HepG2 (cell line): ENCODE results near the gene KIN. TPM values are rescaled to one million over a fixed set of nuclear protein-coding genes. Genes with fewer than 3 reads are reported as not detected.

Experiments
- BHLHE40 ChIP-seq: IDR thresholded peaks from 2 replicates; pipeline ENCODE4 v1.6.1; 2011; ENCODE audit warnings: low read length, improper control_type of control experiment
- CAMTA2 ChIP-seq: sonication (generic); formaldehyde crosslinking; IDR thresholded peaks from 2 replicates; pipeline ENCODE4 v1.4.0; 2020; ENCODE audit warnings: mild to moderate bottlenecking, missing genetic modification reagents, borderline replicate concordance
- FOXJ3 ChIP-seq: sonication (generic); formaldehyde crosslinking; IDR thresholded peaks from 2 replicates; pipeline ENCODE4 v1.4.0; 2020; ENCODE audit warnings: missing genetic modification reagents, mild to moderate bottlenecking, borderline replicate concordance
- GATAD1 ChIP-seq: IDR thresholded peaks from 2 replicates; pipeline ENCODE4 v1.6.1; 2016; ENCODE audit warnings: missing genetic modification reagents, missing compliant biosample characterization
- HBP1 ChIP-seq: IDR thresholded peaks from 2 replicates; pipeline ENCODE4 v1.6.1; 2016; ENCODE audit warnings: low read depth, control low read depth
- HNF1B ChIP-seq: sonication (generic); formaldehyde crosslinking; IDR thresholded peaks from 2 replicates; pipeline ENCODE4 v1.5.1; 2020; ENCODE audit warnings: mild to moderate bottlenecking, moderate library complexity, missing genetic modification reagents
- MIER2 ChIP-seq: IDR thresholded peaks from 2 replicates; pipeline ENCODE4 v1.6.1; 2016; ENCODE audit warnings: missing biosample characterization, missing genetic modification reagents
- NFIB ChIP-seq: sonication (generic); formaldehyde crosslinking; IDR thresholded peaks from 2 replicates; pipeline ENCODE4 v1.9.0; 2021; ENCODE audit warnings: missing genetic modification reagents, mild to moderate bottlenecking, borderline replicate concordance
- POGK ChIP-seq: sonication (generic); formaldehyde crosslinking; conservative IDR thresholded peaks from 2 replicates; pipeline ENCODE4 v1.8.0; 2022; ENCODE audit warnings: mild to moderate bottlenecking, moderate library complexity, missing genetic modification reagents
- SMARCE1 ChIP-seq: fragments of 450-650 bp; IDR thresholded peaks from 2 replicates; pipeline ENCODE4 v1.6.1; 2017; ENCODE audit warnings: borderline replicate concordance
- SMC3 ChIP-seq: IDR thresholded peaks from 2 replicates; pipeline ENCODE4 v1.6.1; 2011; ENCODE audit warnings: low read length, improper control_type of control experiment
- SNAI1 ChIP-seq: sonication (generic); formaldehyde crosslinking; IDR thresholded peaks from 2 replicates; pipeline ENCODE4 v1.5.0; 2020; ENCODE audit warnings: mild to moderate bottlenecking, missing genetic modification reagents, borderline replicate concordance
- SP1 ChIP-seq, 2 experiments: fragments of 450-650 bp in 1 of 2; sonication (generic) in 1 of 2; formaldehyde crosslinking in 1 of 2; IDR thresholded peaks; 2 replicates each; pipeline versions ENCODE4 v1.4.0 to v1.6.1; 2016 to 2020; ENCODE audit warnings: missing genetic modification reagents in 1 of 2
- STAG1 ChIP-seq: sonication (generic); formaldehyde crosslinking; IDR thresholded peaks from 2 replicates; pipeline ENCODE4 v1.4.0; 2020; ENCODE audit warnings: missing genetic modification reagents
- SUZ12 ChIP-seq: fragments of 150-350 bp; IDR thresholded peaks from 2 replicates; pipeline ENCODE4 v1.6.1; 2014; ENCODE audit warnings: low read depth, low read length
- THAP7 ChIP-seq: sonication (generic); formaldehyde crosslinking; IDR thresholded peaks from 2 replicates; pipeline ENCODE4 v1.8.1; 2023; ENCODE audit warnings: mild to moderate bottlenecking, missing genetic modification reagents
- ZBTB14 ChIP-seq: sonication (generic); formaldehyde crosslinking; IDR thresholded peaks from 2 replicates; pipeline ENCODE4 v1.4.0; 2020; ENCODE audit warnings: missing genetic modification reagents
- ZNF616 ChIP-seq: sonication (generic); formaldehyde crosslinking; IDR thresholded peaks from 2 replicates; pipeline ENCODE4 v1.5.0; 2020; ENCODE audit warnings: low read depth, mild to moderate bottlenecking, missing genetic modification reagents
- polyA plus RNA-seq, 8 experiments: library from polyadenylated mRNA; depleted of rRNA in 3 of 8; stranded (reverse) in 7 of 8; unstranded in 1 of 8; fragments of >200 nt; fragmentation: Illumina TruSeq in 4 of 8; extraction: Trizol in 4 of 8; gene quantifications; 2 replicates each; pipeline versions ENCODE4 v1.2.1 to v1.2.3, GENCODE V29; 2011 to 2016; ENCODE audit warnings: low read depth in 4 of 8, missing spikeins in 1 of 8, mixed read lengths in 1 of 8; ENCODE audit not compliant: insufficient read depth in 1 of 8
- total RNA-seq, 5 experiments: library from RNA; depleted of rRNA; stranded (reverse); fragments of >200 nt; fragmentation: Illumina TruSeq; extraction: Trizol; gene quantifications; 2 replicates each; pipeline ENCODE4 v1.2.3, GENCODE V29; 2016; ENCODE audit warnings: low read depth in 1 of 5
- TF ChIP-seq, protein P1 (sequence below): IDR thresholded peaks from 2 replicates; pipeline ENCODE4 v1.6.1; 2016; ENCODE audit warnings: low read depth, missing genetic modification reagents, missing compliant biosample characterization

Gene KIN
- total and polyA plus RNA-seq, 2 of the 13 experiments (the other 11 are each of a cell fraction or from before 2014, with no cell fraction given) = 4.9 to 23.2 TPM

- TF ChIP-seq, protein P1, sequence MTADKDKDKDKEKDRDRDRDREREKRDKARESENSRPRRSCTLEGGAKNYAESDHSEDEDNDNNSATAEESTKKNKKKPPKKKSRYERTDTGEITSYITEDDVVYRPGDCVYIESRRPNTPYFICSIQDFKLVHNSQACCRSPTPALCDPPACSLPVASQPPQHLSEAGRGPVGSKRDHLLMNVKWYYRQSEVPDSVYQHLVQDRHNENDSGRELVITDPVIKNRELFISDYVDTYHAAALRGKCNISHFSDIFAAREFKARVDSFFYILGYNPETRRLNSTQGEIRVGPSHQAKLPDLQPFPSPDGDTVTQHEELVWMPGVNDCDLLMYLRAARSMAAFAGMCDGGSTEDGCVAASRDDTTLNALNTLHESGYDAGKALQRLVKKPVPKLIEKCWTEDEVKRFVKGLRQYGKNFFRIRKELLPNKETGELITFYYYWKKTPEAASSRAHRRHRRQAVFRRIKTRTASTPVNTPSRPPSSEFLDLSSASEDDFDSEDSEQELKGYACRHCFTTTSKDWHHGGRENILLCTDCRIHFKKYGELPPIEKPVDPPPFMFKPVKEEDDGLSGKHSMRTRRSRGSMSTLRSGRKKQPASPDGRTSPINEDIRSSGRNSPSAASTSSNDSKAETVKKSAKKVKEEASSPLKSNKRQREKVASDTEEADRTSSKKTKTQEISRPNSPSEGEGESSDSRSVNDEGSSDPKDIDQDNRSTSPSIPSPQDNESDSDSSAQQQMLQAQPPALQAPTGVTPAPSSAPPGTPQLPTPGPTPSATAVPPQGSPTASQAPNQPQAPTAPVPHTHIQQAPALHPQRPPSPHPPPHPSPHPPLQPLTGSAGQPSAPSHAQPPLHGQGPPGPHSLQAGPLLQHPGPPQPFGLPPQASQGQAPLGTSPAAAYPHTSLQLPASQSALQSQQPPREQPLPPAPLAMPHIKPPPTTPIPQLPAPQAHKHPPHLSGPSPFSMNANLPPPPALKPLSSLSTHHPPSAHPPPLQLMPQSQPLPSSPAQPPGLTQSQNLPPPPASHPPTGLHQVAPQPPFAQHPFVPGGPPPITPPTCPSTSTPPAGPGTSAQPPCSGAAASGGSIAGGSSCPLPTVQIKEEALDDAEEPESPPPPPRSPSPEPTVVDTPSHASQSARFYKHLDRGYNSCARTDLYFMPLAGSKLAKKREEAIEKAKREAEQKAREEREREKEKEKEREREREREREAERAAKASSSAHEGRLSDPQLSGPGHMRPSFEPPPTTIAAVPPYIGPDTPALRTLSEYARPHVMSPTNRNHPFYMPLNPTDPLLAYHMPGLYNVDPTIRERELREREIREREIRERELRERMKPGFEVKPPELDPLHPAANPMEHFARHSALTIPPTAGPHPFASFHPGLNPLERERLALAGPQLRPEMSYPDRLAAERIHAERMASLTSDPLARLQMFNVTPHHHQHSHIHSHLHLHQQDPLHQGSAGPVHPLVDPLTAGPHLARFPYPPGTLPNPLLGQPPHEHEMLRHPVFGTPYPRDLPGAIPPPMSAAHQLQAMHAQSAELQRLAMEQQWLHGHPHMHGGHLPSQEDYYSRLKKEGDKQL (CRISPR knock-in tag) = no peak
- TF ChIP-seq SNAI1 (CRISPR knock-in tag) (0 out of 2 replicates have a peak, but pooled peaks have one; percentile 51), THAP7 (CRISPR knock-in tag) (no peak), STAG1 (peak; percentile 38), BHLHE40 (no peak), POGK (CRISPR knock-in tag) (no peak), FOXJ3 (CRISPR knock-in tag) (no peak), GATAD1 (CRISPR knock-in tag) (no peak), MIER2 (no peak), HBP1 (no peak), SUZ12 (no peak), ZBTB14 (CRISPR knock-in tag) (no peak), ZNF616 (CRISPR knock-in tag) (no peak), CAMTA2 (CRISPR knock-in tag) (no peak), SP1 (IDR thresholded peaks at IDR 0.05) (no peak), SP1 (CRISPR knock-in tag; IDR thresholded peaks at IDR 0.05) (no peak), SMC3 (peak; percentile 10; the same call in 1 of the 2 replicates), HNF1B (no peak), SMARCE1 (no peak), NFIB (CRISPR knock-in tag) (no peak)
These were observed 31.3 kb upstream of the KIN start (continued) for GRCh38 chr10:7819121-7819460.
